Calu3 (cell line): Measurements from ENCODE around the gene SCYGR4. TPM values are rescaled to one million over a fixed set of nuclear protein-coding genes. Genes with fewer than 3 reads are reported as not detected.
"Not testable (repeated sequence)": the region's sequence is repeated elsewhere in the genome, so short reads cannot be mapped to it uniquely, and the experiment has no call there.

ENCODE experiments used
- BruUV-seq: library from RNA; stranded (reverse); fragments of 400-500 nt; replicated peaks from 2 replicates; lab custom pipeline; 2021; lab: Mats Ljungman, UMichigan
- CTCF ChIA-PET: fragments of 300-600 bp; sonication (Branson Sonifier 250); formaldehyde crosslinking; loops from one replicate; lab custom pipeline; 2022; ENCODE audit warnings: antibody characterized with exemption; lab: Charles Lee
- DNase-seq: peaks from one replicate; pipeline ENCODE4 v3.0.0; 2022
- H3K27ac Mint-ChIP-seq: one replicate; pipeline ENCODE4 v1.8.0; 2022; ENCODE audit warnings: mixed read lengths; ENCODE audit not compliant: unreplicated experiment
- H3K27me3 Mint-ChIP-seq: one replicate; pipeline ENCODE4 v1.8.0; 2022; ENCODE audit warnings: mixed read lengths; ENCODE audit not compliant: unreplicated experiment
- H3K36me3 Mint-ChIP-seq: one replicate; pipeline ENCODE4 v1.8.0; 2022; ENCODE audit warnings: mild to moderate bottlenecking, moderate library complexity, mixed read lengths; ENCODE audit not compliant: insufficient read depth, unreplicated experiment
- H3K4me1 Mint-ChIP-seq: one replicate; pipeline ENCODE4 v1.8.0; 2022; ENCODE audit warnings: mild to moderate bottlenecking, low read depth, mixed read lengths; ENCODE audit not compliant: unreplicated experiment
- H3K4me3 Mint-ChIP-seq: one replicate; pipeline ENCODE4 v1.8.0; 2022; ENCODE audit warnings: mild to moderate bottlenecking, low read depth, moderate library complexity, mixed read lengths; ENCODE audit not compliant: unreplicated experiment
- H3K9me3 Mint-ChIP-seq: one replicate; pipeline ENCODE4 v1.8.0; 2022; ENCODE audit warnings: low read depth, mixed read lengths; ENCODE audit not compliant: unreplicated experiment
- intact Hi-C: fragments of 100-400 bp; cut with micrococcal nuclease; formaldehyde crosslinking; loops from one replicate; pipeline ENCODE4 v1.10.0; 2022; ENCODE audit not compliant: unreplicated experiment
- total RNA-seq: library from RNA; stranded (reverse); gene quantifications from 2 replicates; pipeline ENCODE4 v1.2.3, GENCODE V29; 2022
- TF ChIP-seq, protein P1 (sequence below): fragments of 200-600 bp; IDR thresholded peaks from one replicate; pipeline ENCODE4 v1.8.0; 2022; ENCODE audit warnings: antibody characterized with exemption; ENCODE audit not compliant: unreplicated experiment

SCYGR4 gene
- total RNA-seq, 1 experiment from 2014 or later: not detected

DNA sequence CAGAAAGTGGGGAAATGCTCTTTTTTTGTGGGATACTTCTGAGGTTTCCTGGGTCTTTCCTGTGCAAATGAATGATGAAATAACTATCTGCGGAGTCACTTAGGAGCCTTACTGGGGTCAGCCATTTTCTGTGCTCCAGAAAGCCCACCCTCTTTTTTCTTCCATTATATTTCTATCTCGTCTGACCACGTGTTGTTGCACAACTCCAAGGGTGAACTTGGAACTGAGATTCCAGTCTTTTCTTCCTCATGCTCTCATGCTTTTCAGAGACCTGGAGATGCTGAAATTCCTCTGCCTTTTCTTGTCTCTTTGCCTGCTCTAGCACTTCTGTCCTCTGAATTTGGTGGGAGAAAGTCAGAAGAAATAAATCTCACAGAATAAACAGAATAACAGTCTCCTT, 44.5 kb downstream of the SCYGR4 start:
- no peak for DNase-seq
- Mint-ChIP-seq H3K27ac (no peak overlapping the region), H3K4me1 (no peaks in the 10 kb centered on the region), H3K4me3 (no peak overlapping the region), H3K9me3 (no peaks in the 10 kb centered on the region), H3K36me3 (no peaks in the 10 kb centered on the region), H3K27me3 (no peaks in the 10 kb centered on the region)
- TF ChIP-seq, protein P1, sequence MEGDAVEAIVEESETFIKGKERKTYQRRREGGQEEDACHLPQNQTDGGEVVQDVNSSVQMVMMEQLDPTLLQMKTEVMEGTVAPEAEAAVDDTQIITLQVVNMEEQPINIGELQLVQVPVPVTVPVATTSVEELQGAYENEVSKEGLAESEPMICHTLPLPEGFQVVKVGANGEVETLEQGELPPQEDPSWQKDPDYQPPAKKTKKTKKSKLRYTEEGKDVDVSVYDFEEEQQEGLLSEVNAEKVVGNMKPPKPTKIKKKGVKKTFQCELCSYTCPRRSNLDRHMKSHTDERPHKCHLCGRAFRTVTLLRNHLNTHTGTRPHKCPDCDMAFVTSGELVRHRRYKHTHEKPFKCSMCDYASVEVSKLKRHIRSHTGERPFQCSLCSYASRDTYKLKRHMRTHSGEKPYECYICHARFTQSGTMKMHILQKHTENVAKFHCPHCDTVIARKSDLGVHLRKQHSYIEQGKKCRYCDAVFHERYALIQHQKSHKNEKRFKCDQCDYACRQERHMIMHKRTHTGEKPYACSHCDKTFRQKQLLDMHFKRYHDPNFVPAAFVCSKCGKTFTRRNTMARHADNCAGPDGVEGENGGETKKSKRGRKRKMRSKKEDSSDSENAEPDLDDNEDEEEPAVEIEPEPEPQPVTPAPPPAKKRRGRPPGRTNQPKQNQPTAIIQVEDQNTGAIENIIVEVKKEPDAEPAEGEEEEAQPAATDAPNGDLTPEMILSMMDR: no peak
- CTCF ChIA-PET: interaction anchor here (0.6 to 1.8 kb wide), 2 partner anchors 104 to 318 kb away, joined by 3 to 7 read pairs; no protein-coding TSS in a partner anchor
- BruUV-seq: no TSS peak
- intact Hi-C loops: no loop called here

DNA sequence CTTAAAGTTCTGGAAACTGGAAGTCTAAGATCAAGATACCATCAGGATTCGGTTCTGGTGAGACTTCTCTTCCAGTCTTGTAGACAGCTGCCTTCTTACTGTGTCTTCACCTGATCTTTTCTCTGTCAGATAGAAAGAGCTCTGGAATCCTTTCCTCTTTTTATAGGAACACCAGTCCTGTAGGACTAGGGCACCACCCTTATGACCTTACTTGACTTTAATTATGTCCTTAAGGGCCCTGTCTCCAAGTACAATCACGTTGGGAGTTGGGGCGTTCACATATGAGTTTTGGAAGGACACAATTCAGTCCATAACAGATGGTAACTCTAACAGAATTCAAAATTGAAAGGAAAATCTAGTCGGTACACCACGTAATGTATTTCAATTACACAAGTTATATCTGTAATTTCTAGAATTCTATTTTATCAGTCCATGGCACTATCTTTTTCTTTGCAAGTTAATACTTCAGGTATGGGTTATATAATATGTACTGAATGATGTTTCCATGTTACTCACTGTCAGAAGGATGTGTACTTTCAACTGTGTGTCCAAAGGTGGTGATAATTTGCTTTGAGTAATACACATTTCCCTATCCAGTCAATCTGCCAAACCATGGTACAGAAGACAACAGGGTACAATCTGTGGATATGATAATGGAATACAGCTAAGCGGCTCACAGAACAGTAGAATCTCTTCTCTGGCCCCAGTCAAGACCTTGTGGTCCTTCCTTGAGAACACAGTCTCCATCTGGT, 48.1 kb downstream of the SCYGR4 start:
- intact Hi-C loops: no loop called here
- Mint-ChIP-seq H3K36me3 (no peaks in the 10 kb centered on the region), H3K4me3 (no peak overlapping the region), H3K4me1 (no peaks in the 10 kb centered on the region), H3K27ac (no peak overlapping the region), H3K9me3 (no peaks in the 10 kb centered on the region), H3K27me3 (no peaks in the 10 kb centered on the region)
- no TSS peak for BruUV-seq
- DNase-seq: no peak
- TF ChIP-seq, protein P1: no peak
- CTCF ChIA-PET: no interaction called here

DNA sequence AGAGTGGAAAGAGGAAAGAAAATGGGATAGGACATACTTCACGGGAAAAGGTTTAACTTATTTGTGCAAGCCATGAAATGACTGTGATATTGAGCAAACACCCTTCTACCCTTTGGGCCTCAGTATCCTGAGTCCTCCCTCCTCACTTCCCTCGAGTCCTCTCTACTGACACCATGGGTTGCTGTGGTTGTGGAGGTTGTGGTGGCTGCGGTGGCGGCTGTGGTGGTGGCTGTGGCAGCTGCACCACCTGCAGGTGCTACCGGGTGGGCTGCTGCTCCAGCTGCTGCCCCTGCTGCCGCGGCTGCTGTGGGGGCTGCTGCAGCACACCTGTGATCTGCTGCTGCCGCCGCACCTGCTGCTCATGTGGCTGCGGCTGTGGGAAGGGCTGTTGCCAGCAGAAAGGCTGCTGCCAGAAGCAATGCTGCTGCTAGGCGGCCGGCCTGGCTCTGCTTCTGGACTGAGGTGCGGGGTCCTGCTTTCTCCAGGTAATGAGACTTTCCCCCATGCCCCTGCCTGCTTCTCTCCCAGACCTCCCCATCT, 49.4 kb downstream of the SCYGR4 start, which contains the start of gene SCYGR5:
TSS of gene SCYGR5 (plus strand) at position 174 of the 540 bp plus-strand sequence. CDS start at position 174, 0 bp downstream.
- DNase-seq, H3K4me3 Mint-ChIP-seq, H3K4me1 Mint-ChIP-seq, CTCF ChIA-PET, intact Hi-C loops, H3K27ac Mint-ChIP-seq, BruUV-seq, H3K9me3 Mint-ChIP-seq, H3K36me3 Mint-ChIP-seq, H3K27me3 Mint-ChIP-seq: not testable (repeated sequence)

Other genes starting within 250 kb of the SCYGR4 start
- not detected in 2 replicates for gene TM4SF20, start 238.2 kb upstream of the SCYGR4 start, total RNA-seq
- not detected in 2 replicates for gene SCYGR1, start 229.5 kb upstream of the SCYGR4 start, total RNA-seq
- gene AGFG1, start 145.3 kb upstream of the SCYGR4 start, total RNA-seq: 115 and 126 TPM in 2 replicates
- gene SCYGR2, start 18.6 kb upstream of the SCYGR4 start, total RNA-seq: not detected in 2 replicates
- gene SCYGR3, start 2.7 kb upstream of the SCYGR4 start, total RNA-seq: not detected in 2 replicates
- not detected in 2 replicates for gene SCYGR5, start 49.3 kb downstream of the SCYGR4 start, total RNA-seq
- 63.8 and 82.4 TPM in 2 replicates for gene SLC19A3, start 100.5 kb downstream of the SCYGR4 start, total RNA-seq
- gene SCYGR6, start 107.3 kb downstream of the SCYGR4 start, total RNA-seq: not detected in 2 replicates
- not detected in 2 replicates for gene SCYGR7, start 110.8 kb downstream of the SCYGR4 start, total RNA-seq
- not detected in 2 replicates for gene SCYGR8, start 128.4 kb downstream of the SCYGR4 start, total RNA-seq
- 25.4 and 39.9 TPM in 2 replicates for gene CCL20, start 196.3 kb downstream of the SCYGR4 start, total RNA-seq